DMS114 treated with DMSO at 0.1 percent for 48 hours (cell line): ENCODE measurements around the gene RHD.
"Not testable (repeated sequence)": the region's sequence is repeated elsewhere in the genome, so short reads cannot be mapped to it uniquely, and the experiment has no call there.

Experiments used
- DNase-seq: peaks from one replicate; lab custom pipeline; 2025; ENCODE audit not compliant: unreplicated experiment; lab: John Stamatoyannopoulos, UW

Gene RHD

DNA sequence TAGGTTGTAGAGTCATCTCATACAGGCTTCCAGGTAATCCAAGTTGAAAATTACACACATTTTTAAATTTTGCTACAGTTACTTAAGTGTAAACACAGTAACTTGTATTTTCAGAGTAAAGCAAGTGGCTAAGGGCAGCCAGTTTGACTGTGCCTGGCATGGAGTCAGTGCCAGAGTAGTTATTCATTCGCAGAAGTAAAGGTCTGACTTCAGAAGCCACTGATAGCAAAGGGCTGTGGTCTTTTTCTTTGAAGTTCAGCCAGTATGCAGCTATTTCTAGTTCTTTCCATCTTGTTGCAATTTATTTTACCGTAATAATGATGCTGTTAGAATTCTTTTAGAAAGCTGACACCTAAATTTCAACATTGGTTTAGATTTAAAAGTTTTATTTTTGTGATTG lies 75.2 kb downstream of the RHD start:
- no peak for DNase-seq

DNA sequence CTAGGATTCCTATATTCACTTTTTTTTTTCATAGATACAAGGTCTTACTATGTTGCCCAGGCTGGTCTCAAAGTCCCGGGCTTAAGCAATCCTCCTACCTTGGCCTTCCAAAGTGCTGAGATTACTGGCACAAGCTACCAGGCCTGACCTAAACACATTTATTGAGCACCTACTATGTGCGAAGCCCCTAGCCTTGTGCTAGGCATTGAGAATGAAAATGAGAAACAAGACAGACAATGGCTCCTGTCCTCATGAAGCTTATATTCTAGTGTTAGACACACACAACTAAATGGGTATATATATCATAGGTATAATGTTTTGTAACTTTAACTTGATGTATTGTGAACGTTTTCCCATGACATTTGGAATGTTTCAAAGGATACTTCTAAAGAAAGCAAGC lies 77.3 kb downstream of the RHD start:
- no peak for DNase-seq

DNA sequence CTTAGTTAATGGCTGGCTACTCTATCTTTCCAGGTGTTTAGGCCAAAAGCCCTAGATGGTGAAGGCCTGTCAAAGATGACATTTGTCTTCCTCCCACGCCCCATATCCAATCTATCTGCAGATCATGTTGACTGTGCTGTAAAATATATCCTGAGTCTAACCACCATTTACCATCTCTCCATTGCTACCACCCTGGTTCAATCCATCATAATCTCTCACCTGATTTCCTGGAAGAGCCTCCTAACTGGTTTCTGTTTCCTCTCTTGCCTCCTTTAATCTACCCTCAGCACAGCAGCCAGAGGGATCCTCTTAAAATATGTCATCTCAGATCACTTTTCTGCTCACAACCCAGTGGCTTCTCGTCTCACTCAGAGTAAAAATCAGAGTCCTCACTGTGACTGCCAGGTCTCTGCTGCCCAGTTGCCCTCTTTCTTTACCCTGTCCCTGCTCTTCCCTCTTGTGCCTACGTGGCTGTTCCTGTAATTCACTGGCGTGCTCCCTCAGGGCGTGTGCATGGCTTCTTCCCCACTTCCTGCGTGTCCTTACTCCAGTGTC lies 83.6 kb downstream of the RHD start:
- no peak for DNase-seq

DNA sequence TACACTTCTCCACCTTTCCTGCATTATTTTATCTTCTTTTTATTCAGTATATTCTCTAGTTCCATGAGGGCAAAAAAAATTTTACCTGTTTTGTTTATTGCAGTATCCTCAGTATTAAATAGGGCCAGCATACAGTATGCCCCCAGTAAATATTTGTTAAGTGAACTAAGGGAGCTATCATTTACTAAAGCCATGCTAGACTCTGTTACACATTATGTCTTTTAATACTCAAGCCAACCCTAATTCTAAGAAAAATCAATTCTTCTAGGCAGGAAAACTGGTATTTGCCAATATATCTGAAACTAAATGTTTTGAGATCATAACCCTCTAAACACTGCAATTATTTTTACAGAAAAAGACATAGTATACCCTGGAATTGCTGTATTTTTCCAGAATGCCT lies 84.1 kb downstream of the RHD start:
- DNase-seq: no peak

DNA sequence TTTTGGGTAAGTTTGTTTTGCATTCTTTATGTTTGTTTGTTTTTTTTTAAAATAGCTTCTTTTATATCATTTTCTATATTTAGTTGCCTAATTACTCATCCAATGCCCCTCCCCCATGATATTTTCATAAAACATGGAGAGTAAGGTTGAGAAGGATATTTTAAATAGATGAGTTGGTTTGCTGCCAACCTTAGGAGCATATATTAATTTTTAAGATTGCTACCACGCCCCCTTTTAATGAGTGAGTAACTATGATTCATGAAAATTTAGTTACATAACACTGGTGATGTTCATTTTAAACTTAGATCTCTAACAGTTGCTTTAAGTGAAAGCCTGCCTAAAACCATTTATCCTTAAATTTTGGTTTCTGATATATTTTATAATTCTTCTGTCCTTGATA lies 84.5 kb downstream of the RHD start:
- no peak for DNase-seq

DNA sequence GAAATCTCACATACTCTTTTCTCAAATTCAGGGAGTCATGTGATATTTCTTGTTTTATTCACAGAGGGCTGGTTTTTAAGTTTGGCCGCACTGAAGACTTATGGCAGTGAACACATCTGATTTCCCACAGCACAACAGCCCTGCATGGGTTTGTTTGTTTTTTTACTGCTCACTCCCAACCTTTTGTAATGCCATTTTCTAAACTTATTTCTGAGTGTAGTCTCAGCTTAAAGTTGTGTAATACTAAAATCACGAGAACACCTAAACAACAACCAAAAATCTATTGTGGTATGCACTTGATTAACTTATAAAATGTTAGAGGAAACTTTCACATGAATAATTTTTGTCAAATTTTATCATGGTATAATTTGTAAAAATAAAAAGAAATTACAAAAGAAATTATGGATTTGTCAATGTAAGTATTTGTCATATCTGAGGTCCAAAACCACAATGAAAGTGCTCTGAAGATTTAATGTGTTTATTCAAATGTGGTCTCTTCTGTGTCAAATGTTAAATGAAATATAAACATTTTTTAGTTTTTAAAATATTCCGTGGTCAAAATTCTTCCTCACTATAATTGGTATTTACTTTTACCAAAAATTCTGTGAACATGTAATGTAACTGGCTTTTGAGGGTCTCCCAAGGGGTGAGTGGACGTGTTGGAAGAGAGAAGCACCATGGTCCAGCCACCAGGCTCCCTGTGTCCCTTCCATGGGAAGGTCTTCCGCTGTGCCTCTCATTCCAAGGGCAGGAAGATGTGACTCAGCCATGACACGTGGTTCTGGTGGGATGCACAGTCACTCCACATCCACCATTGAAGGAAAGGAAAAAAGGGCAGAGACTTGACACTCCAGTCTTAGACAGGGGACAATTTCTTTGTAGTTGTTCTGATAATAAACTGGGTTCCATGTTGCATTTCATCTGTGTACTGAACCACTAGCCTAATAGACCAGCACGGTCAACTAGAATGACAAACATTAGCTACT lies 88.6 kb downstream of the RHD start:
- DNase-seq: no peak

DNA sequence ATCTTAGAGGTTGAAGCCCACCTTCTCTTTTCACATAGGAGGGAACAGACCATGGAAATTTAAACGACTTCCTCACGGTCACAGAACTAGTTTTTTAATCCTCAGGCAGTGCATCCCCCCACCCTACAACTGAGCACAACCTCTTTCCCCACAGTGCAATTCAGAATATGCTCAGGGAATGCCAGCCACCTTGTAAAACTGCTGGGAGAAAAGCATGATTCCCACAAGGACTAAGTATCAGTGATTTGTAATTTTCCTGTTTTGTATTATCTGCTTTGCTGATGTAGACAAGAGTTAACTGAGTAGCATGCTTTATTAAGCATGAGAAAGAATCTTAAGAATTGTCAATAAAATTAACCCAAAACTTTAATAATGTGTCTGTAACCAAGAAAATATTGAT lies 89.6 kb downstream of the RHD start:
- no peak for DNase-seq

DNA sequence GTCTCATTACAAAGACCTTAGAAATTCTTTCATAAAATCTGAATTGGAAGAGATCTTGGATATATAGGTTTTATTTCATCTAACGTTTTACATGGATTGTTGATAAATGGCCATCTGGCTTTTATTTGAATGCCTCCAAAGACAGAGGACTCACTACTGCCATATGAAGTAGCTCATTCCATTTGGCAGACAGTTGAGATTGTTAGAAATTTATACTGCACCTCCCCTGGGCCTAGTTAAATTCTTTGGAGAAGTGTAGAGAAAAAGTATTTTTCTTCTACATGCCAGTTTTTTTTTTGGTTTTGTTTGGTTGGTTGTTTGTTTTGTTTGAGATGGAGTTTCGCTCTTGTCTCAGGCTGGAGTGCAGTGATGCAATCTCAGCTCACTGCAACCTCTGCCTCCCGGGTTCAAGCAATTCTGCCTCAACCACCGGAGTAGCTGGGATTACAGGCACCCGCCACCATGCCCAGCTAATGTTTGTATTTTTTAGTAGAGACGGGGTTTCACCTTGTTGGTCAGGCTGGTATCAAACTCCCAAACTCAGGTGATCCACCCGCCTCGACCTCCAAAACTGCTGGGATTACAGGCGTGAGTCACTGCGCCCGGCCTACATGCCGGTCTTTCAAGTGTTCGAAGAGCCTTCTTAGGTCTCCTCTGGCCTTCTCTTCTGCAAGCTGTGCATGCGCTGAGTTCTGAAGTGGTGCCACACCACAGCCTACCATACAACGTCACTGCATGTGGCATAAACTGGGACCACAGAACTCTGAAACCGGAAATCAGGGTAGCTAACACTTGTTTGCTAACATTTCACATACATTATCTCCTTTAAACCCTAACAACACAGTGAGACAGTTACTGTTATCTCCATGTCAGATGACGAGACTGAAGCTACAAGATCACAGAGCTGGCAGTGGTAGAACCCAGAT lies 90.6 kb downstream of the RHD start:
- not testable (repeated sequence) for DNase-seq

DNA sequence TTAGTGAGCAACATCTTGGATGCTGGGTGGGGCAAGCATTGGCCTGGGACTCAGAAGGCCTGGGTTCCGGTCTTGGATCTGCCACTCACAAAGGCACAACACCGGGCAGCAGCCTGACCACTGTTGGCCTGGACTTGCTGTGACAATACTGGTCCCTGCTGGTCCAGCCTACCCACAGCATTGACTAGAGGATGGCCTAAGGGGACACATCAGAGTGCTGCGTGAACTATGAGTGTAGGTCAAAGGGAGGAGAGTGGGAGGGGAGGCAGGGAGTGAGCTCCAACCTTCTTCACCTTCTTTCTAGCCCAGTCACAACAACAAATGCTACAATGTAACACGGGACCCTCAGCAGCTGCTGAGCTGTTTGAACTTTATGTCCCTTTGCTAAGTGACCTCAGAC lies 96.9 kb downstream of the RHD start:
- no peak for DNase-seq

DNA sequence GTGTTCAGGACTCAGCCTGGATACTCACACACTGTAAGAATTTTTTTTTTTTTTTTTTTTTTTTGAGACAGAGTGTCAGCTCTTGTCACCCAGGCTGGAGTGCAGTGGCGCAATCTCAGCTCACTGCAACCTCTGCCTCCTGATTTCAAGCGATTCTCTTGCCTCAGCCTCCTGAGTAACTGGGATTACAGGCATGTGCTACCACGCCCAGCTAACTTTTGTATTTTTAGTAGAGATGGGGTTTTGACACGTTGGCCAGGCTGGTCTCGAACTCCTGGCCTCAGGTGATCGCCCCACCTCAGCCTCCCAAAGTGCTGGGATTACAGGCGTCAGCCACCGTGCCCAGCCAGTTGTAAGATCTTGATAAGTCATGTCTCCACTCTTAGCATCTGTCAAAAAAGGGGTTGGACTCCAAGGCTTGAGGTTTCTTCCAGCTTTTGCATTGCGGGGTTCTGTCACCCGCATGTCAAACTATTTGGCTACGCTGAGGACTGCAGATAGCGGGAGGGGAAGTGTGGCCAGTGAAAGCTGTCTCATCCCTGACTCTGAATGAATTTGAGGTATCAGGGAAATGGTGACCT lies 97.5 kb downstream of the RHD start:
- DNase-seq: not testable (repeated sequence)

DNA sequence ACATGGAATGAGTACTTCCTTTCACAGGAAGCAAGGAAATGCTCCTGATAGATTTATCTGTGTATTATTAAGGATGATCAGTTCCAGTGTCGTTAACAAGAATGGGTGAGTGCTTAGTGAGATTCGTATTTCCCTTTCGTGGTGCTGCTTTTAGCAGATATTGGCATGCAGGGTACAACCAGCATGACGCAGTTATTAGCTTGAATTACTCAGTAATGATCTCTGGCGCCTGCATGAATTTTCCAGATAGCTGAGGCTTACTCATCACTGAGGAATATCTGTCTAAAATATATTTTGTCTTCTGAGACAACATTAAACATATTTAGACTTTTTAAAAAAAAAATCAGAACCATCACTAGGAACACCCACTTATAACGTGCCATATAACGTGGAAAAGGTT lies 99.4 kb downstream of the RHD start:
- not testable (repeated sequence) for DNase-seq

DNA sequence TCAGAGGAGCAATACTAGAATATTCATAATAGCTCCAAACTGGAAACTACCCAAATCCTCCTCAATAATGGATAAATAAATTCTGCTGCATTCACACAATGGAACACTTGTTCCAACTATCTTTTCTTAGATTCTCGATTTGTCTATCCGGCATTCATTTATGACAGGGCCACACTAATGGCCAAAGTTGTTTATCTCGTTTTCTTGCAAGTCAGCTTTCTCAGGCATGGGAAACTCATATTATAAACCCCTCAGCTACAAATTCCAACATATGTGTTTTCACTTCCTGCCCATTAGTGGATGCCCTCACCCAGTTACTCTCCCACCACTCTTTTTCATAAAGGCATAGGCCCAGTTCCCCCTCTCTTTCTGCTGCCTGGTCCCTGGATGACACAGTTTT lies 106.1 kb downstream of the RHD start:
- not testable (repeated sequence) for DNase-seq
